HepG2 (cell line): Measurements from ENCODE around the gene TMBIM4. TPM values are rescaled to one million over a fixed set of nuclear protein-coding genes. Genes with fewer than 3 reads are reported as not detected.

Experiments used
- IRX3 ChIP-seq: sonication (generic); formaldehyde crosslinking; IDR thresholded peaks from 2 replicates; pipeline ENCODE4 v1.8.1; 2023; ENCODE audit warnings: mild to moderate bottlenecking, low read depth, missing genetic modification reagents, borderline replicate concordance
- JUND ChIP-seq: sonication (generic); formaldehyde crosslinking; IDR thresholded peaks from 2 replicates; pipeline ENCODE4 v1.8.0; 2022; ENCODE audit warnings: mild to moderate bottlenecking, missing genetic modification reagents
- KLF9 ChIP-seq: IDR thresholded peaks from 2 replicates; pipeline ENCODE4 v1.6.1; 2016; ENCODE audit warnings: low read depth
- SAP130 ChIP-seq: IDR thresholded peaks from 2 replicates; pipeline ENCODE4 v1.6.1; 2016; ENCODE audit warnings: low read depth
- STAG1 ChIP-seq: sonication (generic); formaldehyde crosslinking; IDR thresholded peaks from 2 replicates; pipeline ENCODE4 v1.4.0; 2020; ENCODE audit warnings: missing genetic modification reagents
- ZFP62 ChIP-seq: sonication (generic); formaldehyde crosslinking; IDR thresholded peaks from 2 replicates; pipeline ENCODE4 v1.4.0; 2020; ENCODE audit warnings: missing genetic modification reagents
- polyA plus RNA-seq, 8 experiments: library from polyadenylated mRNA; depleted of rRNA in 3 of 8; stranded (reverse) in 7 of 8; unstranded in 1 of 8; fragments of >200 nt; fragmentation: Illumina TruSeq in 4 of 8; extraction: Trizol in 4 of 8; gene quantifications; 2 replicates each; pipeline versions ENCODE4 v1.2.1 to v1.2.3, GENCODE V29; 2011 to 2016; ENCODE audit warnings: low read depth in 4 of 8, missing spikeins in 1 of 8, mixed read lengths in 1 of 8; ENCODE audit not compliant: insufficient read depth in 1 of 8
- total RNA-seq, 5 experiments: library from RNA; depleted of rRNA; stranded (reverse); fragments of >200 nt; fragmentation: Illumina TruSeq; extraction: Trizol; gene quantifications; 2 replicates each; pipeline ENCODE4 v1.2.3, GENCODE V29; 2016; ENCODE audit warnings: low read depth in 1 of 5
- TF ChIP-seq, protein P1 (sequence below): IDR thresholded peaks from 2 replicates; pipeline ENCODE4 v1.6.1; 2016; ENCODE audit warnings: missing compliant biosample characterization, missing genetic modification reagents, borderline replicate concordance
- TF ChIP-seq, protein P2 (sequence below): sonication (generic); formaldehyde crosslinking; IDR thresholded peaks from 2 replicates; pipeline ENCODE4 v1.5.0; 2020; ENCODE audit warnings: missing genetic modification reagents
- TF ChIP-seq, protein P3 (sequence below): IDR thresholded peaks from 2 replicates; pipeline ENCODE4 v1.6.1; 2016; ENCODE audit warnings: missing biosample characterization, missing genetic modification reagents, low read depth
- TF ChIP-seq, protein P4 (sequence below): sonication (generic); formaldehyde crosslinking; IDR thresholded peaks from one replicate; pipeline ENCODE4 v1.5.1; 2020; ENCODE audit warnings: mild to moderate bottlenecking, missing genetic modification reagents; ENCODE audit errors: not compliant biosample characterization
- TF ChIP-seq, protein P5 (sequence below): IDR thresholded peaks from 2 replicates; pipeline ENCODE4 v1.6.1; 2012; ENCODE audit warnings: low read length, improper control_type of control experiment

TMBIM4 gene
- total and polyA plus RNA-seq, 2 of the 13 experiments (the other 11 are each of a cell fraction or from before 2014, with no cell fraction given), result 60.5 to 67.7 TPM

DNA sequence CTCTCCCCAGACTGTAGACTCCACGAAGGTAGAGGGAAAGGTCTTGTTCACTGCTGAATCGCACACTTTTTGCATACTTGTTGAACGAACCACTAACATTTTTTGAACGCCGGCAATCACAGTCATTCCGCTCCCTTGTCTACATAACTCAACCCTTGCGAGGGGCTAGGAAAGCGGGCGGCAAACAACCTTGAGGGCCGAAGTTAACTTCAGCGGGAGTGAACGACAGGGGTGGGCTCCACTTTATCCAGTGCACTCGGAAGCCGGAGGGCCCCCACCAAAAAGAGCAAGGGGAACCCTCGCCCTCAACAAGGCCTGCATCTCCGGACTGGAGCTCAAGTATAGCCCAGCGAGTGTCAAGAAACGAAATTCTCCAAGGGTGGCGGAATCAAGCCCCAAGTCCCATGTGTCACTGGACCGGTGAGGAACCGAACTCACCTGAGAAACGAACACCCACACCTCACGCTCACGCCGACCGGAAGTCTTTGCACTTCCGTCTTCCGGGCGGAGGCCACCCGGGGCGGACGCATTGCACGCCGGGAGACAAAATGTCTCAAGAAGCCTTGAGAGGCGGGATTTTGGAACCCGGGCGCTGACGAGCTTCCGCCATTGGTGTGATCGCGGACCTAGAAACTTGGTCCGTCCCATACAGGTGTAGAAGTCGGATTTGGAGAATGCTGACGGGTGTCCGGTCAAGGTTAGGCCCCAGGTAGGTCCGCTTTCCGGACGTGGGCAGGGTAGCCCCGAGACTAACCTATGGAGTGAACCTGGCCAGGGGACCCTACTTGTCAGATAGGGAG lies 39.3 kb downstream of the TMBIM4 start, which contains the start of gene LLPH (continued):
- TF ChIP-seq, protein P1, sequence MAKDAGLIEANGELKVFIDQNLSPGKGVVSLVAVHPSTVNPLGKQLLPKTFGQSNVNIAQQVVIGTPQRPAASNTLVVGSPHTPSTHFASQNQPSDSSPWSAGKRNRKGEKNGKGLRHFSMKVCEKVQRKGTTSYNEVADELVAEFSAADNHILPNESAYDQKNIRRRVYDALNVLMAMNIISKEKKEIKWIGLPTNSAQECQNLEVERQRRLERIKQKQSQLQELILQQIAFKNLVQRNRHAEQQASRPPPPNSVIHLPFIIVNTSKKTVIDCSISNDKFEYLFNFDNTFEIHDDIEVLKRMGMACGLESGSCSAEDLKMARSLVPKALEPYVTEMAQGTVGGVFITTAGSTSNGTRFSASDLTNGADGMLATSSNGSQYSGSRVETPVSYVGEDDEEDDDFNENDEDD (CRISPR knock-in tag), result peak; percentile 83; the same call in 1 of the 2 replicates
- TF ChIP-seq, protein P2, sequence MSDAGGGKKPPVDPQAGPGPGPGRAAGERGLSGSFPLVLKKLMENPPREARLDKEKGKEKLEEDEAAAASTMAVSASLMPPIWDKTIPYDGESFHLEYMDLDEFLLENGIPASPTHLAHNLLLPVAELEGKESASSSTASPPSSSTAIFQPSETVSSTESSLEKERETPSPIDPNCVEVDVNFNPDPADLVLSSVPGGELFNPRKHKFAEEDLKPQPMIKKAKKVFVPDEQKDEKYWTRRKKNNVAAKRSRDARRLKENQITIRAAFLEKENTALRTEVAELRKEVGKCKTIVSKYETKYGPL, result no peak
- TF ChIP-seq, protein P3, sequence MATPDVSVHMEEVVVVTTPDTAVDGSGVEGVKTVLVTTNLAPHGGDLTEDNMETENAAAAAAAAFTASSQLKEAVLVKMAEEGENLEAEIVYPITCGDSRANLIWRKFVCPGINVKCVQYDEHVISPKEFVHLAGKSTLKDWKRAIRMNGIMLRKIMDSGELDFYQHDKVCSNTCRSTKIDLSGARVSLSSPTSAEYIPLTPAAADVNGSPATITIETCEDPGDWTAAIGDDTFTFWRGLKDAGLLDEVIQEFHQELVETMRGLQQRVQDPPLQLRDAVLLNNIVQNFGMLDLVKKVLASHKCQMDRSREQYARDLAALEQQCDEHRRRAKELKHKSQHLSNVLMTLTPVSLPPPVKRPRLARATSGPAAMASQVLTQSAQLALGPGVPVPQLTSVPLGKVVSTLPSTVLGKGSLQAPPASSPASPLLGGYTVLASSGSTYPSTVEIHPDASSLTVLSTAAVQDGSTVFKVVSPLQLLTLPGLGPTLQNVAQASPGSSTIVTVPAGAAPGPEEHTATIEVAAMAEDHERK (CRISPR knock-in tag), result 0 out of 2 replicates have a peak, but pooled peaks have one; percentile 36
- TF ChIP-seq SAP130 (CRISPR knock-in tag) (peak; percentile 98), STAG1 (CRISPR knock-in tag) (no peak), KLF9 (CRISPR knock-in tag) (no peak), JUND (CRISPR knock-in tag) (no peak), IRX3 (CRISPR knock-in tag) (no peak), ZFP62 (CRISPR knock-in tag) (no peak)
- TF ChIP-seq, protein P4, sequence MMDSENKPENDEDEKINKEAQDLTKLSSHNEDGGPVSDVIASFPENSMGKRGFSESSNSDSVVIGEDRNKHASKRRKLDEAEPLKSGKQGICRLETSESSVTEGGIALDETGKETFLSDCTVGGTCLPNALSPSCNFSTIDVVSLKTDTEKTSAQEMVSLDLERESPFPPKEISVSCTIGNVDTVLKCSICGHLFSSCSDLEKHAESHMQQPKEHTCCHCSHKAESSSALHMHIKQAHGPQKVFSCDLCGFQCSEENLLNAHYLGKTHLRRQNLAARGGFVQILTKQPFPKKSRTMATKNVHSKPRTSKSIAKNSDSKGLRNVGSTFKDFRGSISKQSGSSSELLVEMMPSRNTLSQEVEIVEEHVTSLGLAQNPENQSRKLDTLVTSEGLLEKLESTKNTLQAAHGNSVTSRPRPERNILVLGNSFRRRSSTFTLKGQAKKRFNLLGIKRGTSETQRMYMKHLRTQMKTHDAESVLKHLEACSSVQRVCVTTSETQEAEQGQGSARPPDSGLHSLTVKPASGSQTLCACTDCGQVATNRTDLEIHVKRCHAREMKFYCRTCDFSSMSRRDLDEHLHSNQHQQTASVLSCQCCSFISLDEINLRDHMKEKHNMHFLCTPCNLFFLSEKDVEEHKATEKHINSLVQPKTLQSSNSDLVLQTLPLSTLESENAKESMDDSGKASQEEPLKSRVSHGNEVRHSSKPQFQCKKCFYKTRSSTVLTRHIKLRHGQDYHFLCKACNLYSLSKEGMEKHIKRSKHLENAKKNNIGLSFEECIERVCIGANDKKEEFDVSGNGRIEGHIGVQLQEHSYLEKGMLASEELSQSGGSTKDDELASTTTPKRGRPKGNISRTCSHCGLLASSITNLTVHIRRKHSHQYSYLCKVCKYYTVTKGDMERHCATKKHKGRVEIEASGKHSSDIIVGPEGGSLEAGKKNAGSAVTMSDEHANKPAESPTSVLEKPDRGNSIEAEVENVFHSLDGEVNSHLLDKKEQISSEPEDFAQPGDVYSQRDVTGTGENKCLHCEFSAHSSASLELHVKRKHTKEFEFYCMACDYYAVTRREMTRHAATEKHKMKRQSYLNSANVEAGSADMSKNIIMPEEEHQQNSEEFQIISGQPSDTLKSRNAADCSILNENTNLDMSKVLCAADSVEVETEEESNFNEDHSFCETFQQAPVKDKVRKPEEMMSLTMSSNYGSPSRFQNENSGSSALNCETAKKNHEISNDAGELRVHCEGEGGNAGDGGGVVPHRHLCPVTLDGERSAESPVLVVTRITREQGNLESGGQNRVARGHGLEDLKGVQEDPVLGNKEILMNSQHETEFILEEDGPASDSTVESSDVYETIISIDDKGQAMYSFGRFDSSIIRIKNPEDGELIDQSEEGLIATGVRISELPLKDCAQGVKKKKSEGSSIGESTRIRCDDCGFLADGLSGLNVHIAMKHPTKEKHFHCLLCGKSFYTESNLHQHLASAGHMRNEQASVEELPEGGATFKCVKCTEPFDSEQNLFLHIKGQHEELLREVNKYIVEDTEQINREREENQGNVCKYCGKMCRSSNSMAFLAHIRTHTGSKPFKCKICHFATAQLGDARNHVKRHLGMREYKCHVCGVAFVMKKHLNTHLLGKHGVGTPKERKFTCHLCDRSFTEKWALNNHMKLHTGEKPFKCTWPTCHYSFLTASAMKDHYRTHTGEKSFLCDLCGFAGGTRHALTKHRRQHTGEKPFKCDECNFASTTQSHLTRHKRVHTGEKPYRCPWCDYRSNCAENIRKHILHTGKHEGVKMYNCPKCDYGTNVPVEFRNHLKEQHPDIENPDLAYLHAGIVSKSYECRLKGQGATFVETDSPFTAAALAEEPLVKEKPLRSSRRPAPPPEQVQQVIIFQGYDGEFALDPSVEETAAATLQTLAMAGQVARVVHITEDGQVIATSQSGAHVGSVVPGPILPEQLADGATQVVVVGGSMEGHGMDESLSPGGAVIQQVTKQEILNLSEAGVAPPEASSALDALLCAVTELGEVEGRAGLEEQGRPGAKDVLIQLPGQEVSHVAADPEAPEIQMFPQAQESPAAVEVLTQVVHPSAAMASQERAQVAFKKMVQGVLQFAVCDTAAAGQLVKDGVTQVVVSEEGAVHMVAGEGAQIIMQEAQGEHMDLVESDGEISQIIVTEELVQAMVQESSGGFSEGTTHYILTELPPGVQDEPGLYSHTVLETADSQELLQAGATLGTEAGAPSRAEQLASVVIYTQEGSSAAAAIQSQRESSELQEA (CRISPR knock-in tag), result no peak
- TF ChIP-seq, protein P5, sequence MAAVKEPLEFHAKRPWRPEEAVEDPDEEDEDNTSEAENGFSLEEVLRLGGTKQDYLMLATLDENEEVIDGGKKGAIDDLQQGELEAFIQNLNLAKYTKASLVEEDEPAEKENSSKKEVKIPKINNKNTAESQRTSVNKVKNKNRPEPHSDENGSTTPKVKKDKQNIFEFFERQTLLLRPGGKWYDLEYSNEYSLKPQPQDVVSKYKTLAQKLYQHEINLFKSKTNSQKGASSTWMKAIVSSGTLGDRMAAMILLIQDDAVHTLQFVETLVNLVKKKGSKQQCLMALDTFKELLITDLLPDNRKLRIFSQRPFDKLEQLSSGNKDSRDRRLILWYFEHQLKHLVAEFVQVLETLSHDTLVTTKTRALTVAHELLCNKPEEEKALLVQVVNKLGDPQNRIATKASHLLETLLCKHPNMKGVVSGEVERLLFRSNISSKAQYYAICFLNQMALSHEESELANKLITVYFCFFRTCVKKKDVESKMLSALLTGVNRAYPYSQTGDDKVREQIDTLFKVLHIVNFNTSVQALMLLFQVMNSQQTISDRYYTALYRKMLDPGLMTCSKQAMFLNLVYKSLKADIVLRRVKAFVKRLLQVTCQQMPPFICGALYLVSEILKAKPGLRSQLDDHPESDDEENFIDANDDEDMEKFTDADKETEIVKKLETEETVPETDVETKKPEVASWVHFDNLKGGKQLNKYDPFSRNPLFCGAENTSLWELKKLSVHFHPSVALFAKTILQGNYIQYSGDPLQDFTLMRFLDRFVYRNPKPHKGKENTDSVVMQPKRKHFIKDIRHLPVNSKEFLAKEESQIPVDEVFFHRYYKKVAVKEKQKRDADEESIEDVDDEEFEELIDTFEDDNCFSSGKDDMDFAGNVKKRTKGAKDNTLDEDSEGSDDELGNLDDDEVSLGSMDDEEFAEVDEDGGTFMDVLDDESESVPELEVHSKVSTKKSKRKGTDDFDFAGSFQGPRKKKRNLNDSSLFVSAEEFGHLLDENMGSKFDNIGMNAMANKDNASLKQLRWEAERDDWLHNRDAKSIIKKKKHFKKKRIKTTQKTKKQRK, result no peak
